Measurements from ENCODE around the gene HDAC5. TPM values are rescaled to one million over a fixed set of nuclear protein-coding genes. Genes with fewer than 3 reads are reported as not detected.

Gene HDAC5
- total and polyA plus RNA-seq, 2 of the 8 experiments (the other 6 are each of a cell fraction or from before 2014, with no cell fraction given), result 48.5 to 54.4 TPM

- Histone ChIP-seq H3K27ac (ENCODE audit: low read depth, low read length) (no peak overlapping the region), H3K27me3 (replicated peaks in 1 of 4; ENCODE audit: control insufficient read depth in 3 of 4, extremely low read depth in 1 of 4, insufficient read depth in 3 of 4, low read length in 3 of 4) (no peaks in the 10 kb centered on the region), H3K36me3 (ENCODE audit: control insufficient read depth in 2 of 4, insufficient read depth in 4 of 4, low read length in 3 of 4) (peaks cover 14 to 52% (median 45%) of the 10 kb centered on the region in 4 experiments), H3K4me1 (replicated peaks in 1 of 4; ENCODE audit: control insufficient read depth in 3 of 4, insufficient read depth in 4 of 4, low read length in 3 of 4) (no peaks in the 10 kb centered on the region), H3K56ac (replicated peaks; ENCODE audit: insufficient read length, low read depth, low read length) (no peak overlapping the region), H2AK5ac (ENCODE audit: low read depth, low read length) (no peak overlapping the region), H4K8ac (ENCODE audit: extremely low read depth, insufficient read depth, low read length) (no peak overlapping the region), H2BK120ac (replicated peaks; ENCODE audit: low read depth, low read length) (no peak overlapping the region), H2AFZ (ENCODE audit: low read length) (no peak overlapping the region), H4K5ac (ENCODE audit: insufficient read length, low read depth, low read length) (no peak overlapping the region), H3K9ac (replicated peaks in 1 of 4; ENCODE audit: extremely low read depth in 1 of 4, low read depth in 3 of 4, low read length in 3 of 4) (no peak overlapping the region), H3K23me2 (ENCODE audit: low read depth, low read length) (no peaks in the 10 kb centered on the region), H3K18ac (ENCODE audit: extremely low read depth, low read length) (no peak overlapping the region), H3K4ac (replicated peaks; ENCODE audit: insufficient read length, low read depth, low read length) (no peak overlapping the region), H3K14ac (ENCODE audit: insufficient read length) (no peak overlapping the region), H3K4me3 (ENCODE audit: extremely low read depth in 1 of 4, insufficient read depth in 2 of 4, low read depth in 3 of 4, low read length in 4 of 4) (no peak overlapping the region), H4K20me1 (replicated peaks in 1 of 2; ENCODE audit: control insufficient read depth in 1 of 2, insufficient read depth in 2 of 2, low read length in 2 of 2) (peaks cover 6 to 11% of the 10 kb centered on the region in 2 experiments), H3K79me2 (ENCODE audit: control insufficient read depth in 1 of 2, insufficient read depth in 2 of 2, low read length in 2 of 2) (peaks cover 0 to 33% of the 10 kb centered on the region in 2 experiments; a peak in 2 of 4 replicates), H3K23ac (ENCODE audit: insufficient read length) (no peak overlapping the region), H3K9me3 (ENCODE audit: insufficient read depth in 2 of 2, low read depth in 1 of 2, low read length in 1 of 2) (no peaks in the 10 kb centered on the region), H3K79me1 (ENCODE audit: low read depth, low read length) (peaks cover 12% of the 10 kb centered on the region), H2BK5ac (ENCODE audit: low read depth, low read length) (no peak overlapping the region), H2BK20ac (ENCODE audit: low read length) (no peak overlapping the region), H4K91ac (replicated peaks; ENCODE audit: insufficient read length, low read length) (no peak overlapping the region), H3K4me2 (ENCODE audit: insufficient read depth in 1 of 2, low read depth in 2 of 2, low read length in 2 of 2) (no peak overlapping the region), H2BK12ac (ENCODE audit: low read depth, low read length) (no peak overlapping the region), H2BK15ac (ENCODE audit: low read length) (no peak overlapping the region)
- FAIRE-seq, result no peak
- DNase-seq (ENCODE audit: low read depth in 1 of 2, low spot score in 2 of 2), result no peak
- no peak for TF ChIP-seq SIX5 (IDR thresholded peaks at IDR 0.05; ENCODE audit: low read depth, low read length)
- TF ChIP-seq RXRA (IDR thresholded peaks at IDR 0.05; ENCODE audit: insufficient read depth, low read depth, low read length), result no peak
- TF ChIP-seq SP4 (IDR thresholded peaks at IDR 0.05; ENCODE audit: low read length), result no peak
- no peak for TF ChIP-seq EP300 (IDR thresholded peaks at IDR 0.05; ENCODE audit: borderline replicate concordance in 1 of 2, low read depth in 2 of 2, low read length in 2 of 2)
- 94% methylated on average over 4 of the region's 4 CpGs; no CpG with 5 or more reads in 1 of the 2 experiments for WGBS, 2 experiments (ENCODE audit: extremely low coverage in 1 of 2, insufficient coverage in 1 of 2, insufficient read length in 1 of 2, insufficient replicate concordance in 2 of 2, low coverage in 1 of 2, low lambda C conversion rate in 2 of 2, missing lambda C conversion rate in 1 of 2)
- CTCF ChIA-PET (ENCODE audit: partially characterized antibody), result interaction anchor here (0.6 to 3.9 kb wide), 17 partner anchors 9 to 272 kb away, joined by 3 to 39 read pairs (median 4); partner anchors contain the start of genes ASB16 and HDAC5
- POLR2A ChIA-PET (ENCODE audit: partially characterized antibody), result interaction anchor here (0.8 to 2.9 kb wide), 3 partner anchors 10 to 88 kb away, joined by 3 to 11 read pairs (median 4); no protein-coding TSS in a partner anchor
These were observed 26.4 kb upstream of the HDAC5 start for GRCh38 chr17:44149750-44150329.

Measured in H1 (cell line).